DOHH2 (cell line): ENCODE results near the gene C9orf50.

Source experiments
- CTCF ChIP-seq: fragments of 200-600 bp; sonication (generic); IDR thresholded peaks from one replicate; pipeline ENCODE4 v1.5.1; 2014; ENCODE audit warnings: antibody characterized with exemption, mild to moderate bottlenecking, low read depth, low read length; ENCODE audit not compliant: poor library complexity, severe bottlenecking
- EZH2phosphoT487 ChIP-seq: fragments of 200-600 bp; sonication (generic); IDR thresholded peaks from 2 replicates; pipeline ENCODE4 v1.6.1; 2017; ENCODE audit warnings: borderline replicate concordance, mild to moderate bottlenecking, antibody characterized with exemption, low read length, moderate library complexity, mixed read lengths

DNA sequence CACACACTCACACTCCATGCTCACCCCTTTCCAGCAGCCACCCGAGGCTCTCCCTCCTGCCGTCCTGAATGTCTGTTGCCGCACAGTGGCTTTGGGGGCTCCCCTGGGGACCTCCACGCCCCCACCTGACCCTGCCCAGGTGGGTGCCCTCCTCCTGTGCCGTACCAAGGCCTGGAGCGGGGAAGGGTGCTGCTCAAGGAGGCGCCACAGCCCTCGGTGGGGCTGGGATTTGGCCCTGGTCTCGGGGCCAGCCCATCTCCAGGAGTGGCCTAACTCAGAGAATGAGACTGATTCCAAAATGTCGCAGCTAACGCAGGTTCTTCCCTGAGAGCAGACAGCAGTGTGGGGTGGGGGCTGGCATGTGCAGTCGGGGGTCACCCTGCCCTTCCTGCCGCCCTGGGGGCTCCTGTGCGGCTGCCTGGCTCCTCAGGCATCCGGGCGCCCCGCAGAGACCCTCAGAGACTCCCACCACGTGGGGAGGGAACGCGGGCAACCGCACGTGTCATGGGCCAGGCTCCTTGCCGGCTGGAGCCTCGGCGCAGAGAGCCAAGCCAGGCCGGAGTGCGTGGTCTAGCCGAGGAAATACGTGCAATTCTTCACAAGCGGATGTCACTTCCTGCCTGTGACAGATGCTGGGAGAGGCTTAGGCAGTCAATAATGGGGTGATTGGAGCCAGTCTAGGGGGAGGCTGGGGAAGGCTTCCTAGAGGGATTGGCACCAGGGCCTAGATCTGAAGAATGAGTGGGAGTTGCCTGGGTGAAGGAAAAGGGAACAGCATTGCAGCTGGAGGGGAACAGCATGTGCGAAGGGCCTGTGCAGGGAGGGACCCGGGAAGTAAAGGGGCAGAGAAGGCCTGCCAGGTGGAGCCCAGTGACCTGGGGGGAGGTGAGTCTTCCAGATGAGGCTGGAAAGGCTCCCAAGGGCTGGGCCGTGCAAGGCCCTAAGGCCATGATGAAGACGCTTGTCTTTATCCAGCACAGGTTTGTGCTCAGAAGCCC lies 44.1 kb downstream of the C9orf50 start:
- TF ChIP-seq CTCF (no peak), EZH2phosphoT487 (no peak)
